Erythroblast (primary cell): ENCODE results near the gene CCDC87.

Experiments
- GATA1 ChIP-seq: IDR thresholded peaks from 2 replicates; pipeline ENCODE4 v1.6.1; 2011; ENCODE audit warnings: low read depth, mild to moderate bottlenecking, control low read depth, low read length, moderate library complexity
- POLR2A ChIP-seq: IDR thresholded peaks from 2 replicates; pipeline ENCODE4 v1.6.1; 2011; ENCODE audit warnings: mild to moderate bottlenecking, low read length

GRCh38 chr11:66631883-66632282 lies 39.0 kb upstream of the CCDC87 start:
- TF ChIP-seq POLR2A, result no peak
- no peak for TF ChIP-seq GATA1
